Mesodermal cell (in vitro differentiated cells): ENCODE results near the gene ATG7.
"Not testable (repeated sequence)": the region's sequence is repeated elsewhere in the genome, so short reads cannot be mapped to it uniquely, and the experiment has no call there.

Experiments
- H3K27ac ChIP-seq: 2 replicates; pipeline ENCODE4 v1.7.0; 2013; ENCODE audit warnings: mild to moderate bottlenecking, low read depth, low read length, moderate library complexity; ENCODE audit not compliant: severe bottlenecking
- H3K36me3 ChIP-seq: 2 replicates; pipeline ENCODE4 v1.7.1; 2013; ENCODE audit warnings: mild to moderate bottlenecking, low read length, moderate library complexity; ENCODE audit not compliant: control insufficient read depth, insufficient read depth
- H3K4me1 ChIP-seq: one replicate; pipeline ENCODE4 v1.7.1; 2013; ENCODE audit warnings: mild to moderate bottlenecking, low read length; ENCODE audit not compliant: insufficient read depth, control insufficient read depth, poor library complexity, severe bottlenecking
- H3K4me3 ChIP-seq: 2 replicates; pipeline ENCODE4 v1.7.0; 2013; ENCODE audit warnings: low read length, control low read depth, mild to moderate bottlenecking; ENCODE audit not compliant: insufficient read depth, poor library complexity, severe bottlenecking; ENCODE audit errors: extremely low read depth
- H3K9me3 ChIP-seq: 2 replicates; pipeline ENCODE4 v1.7.1; 2013; ENCODE audit warnings: mild to moderate bottlenecking, low read length, moderate library complexity; ENCODE audit not compliant: control insufficient read depth
- WGBS, 2 experiments: methylation state at CpG; one replicate each; pipeline ENCODE4 v1.1.5; 2013; ENCODE audit warnings: missing lambda C conversion rate in 2 of 2; ENCODE audit not compliant: insufficient coverage in 2 of 2; 5-methylcytosine and 5-hydroxymethylcytosine counted together

The ATG7 gene

DNA sequence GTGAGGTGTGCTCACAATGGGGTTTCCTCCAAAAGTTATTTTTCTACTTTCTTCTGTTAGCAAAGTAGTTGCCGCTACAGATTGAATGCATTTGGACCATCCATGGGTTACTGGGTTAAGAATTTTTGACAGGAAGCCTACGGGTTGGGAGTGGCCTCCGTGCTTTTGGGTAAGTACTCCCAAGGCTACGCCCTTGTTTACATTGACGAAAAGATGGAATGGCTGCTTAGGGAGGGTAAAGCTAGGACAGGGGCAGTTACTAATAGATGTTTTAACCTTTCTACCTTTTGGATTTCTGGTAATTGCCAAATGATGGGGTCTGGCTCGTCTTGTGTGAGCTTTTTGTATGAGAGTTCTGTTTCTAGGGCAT, 20.4 kb upstream of the ATG7 start:
- peaks cover 9% of the 10 kb centered on the region for H3K9me3 ChIP-seq
- no peak overlapping the region for H3K4me3 ChIP-seq
- no peak overlapping the region for H3K27ac ChIP-seq
- H3K4me1 ChIP-seq, result peaks cover 17% of the 10 kb centered on the region
- no peaks in the 10 kb centered on the region for H3K36me3 ChIP-seq
- 90 to 96% methylated on average over 5 of the region's 6 CpGs for WGBS, 2 experiments

DNA sequence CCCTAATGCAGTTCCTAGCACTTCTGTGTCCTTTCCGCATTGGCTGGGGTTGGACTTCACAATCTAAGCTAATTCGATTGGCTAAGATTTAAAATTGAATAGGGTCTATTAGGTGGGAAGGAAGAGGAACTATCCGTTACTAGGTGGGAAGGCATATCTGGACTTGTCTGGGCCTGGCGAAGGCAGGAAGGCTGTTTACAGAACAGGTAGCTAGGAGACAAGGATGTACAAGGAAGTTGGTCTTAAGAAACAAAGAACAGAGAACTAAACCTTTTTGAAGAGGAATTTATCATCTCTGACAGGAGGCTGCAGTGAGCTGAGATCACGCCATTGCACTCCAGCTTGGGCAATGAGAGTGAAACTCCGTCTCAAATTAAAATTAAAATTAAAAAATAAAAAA, 17.3 kb upstream of the ATG7 start:
- Histone ChIP-seq H3K36me3 (no peaks in the 10 kb centered on the region), H3K27ac (no peak overlapping the region), H3K9me3 (peaks cover 9% of the 10 kb centered on the region), H3K4me1 (peaks cover 10% of the 10 kb centered on the region), H3K4me3 (no peak overlapping the region)
- WGBS, 2 experiments, result 87 to 100% methylated on average over 4 of the region's 6 CpGs

- WGBS, 2 experiments, result 71 to 76% methylated on average over 3 to 4 of the region's 5 CpGs
Observed at GRCh38 chr3:11255537-11255936, 16.7 kb upstream of the ATG7 start.

GRCh38 chr3:11258958-11259357, 13.2 kb upstream of the ATG7 start:
- no peaks in the 10 kb centered on the region for H3K36me3 ChIP-seq
- no peak overlapping the region for H3K4me3 ChIP-seq
- H3K4me1 ChIP-seq, result peaks cover 10% of the 10 kb centered on the region
- peaks cover 9% of the 10 kb centered on the region for H3K9me3 ChIP-seq
- H3K27ac ChIP-seq, result no peak overlapping the region
- 91 to 95% methylated on average over 10 to 11 of the region's 11 CpGs for WGBS, 2 experiments

More at GRCh38 chr3:11255537-11255936, 16.7 kb upstream of the ATG7 start:
- not testable (repeated sequence) for H3K9me3 ChIP-seq, H3K4me1 ChIP-seq, H3K36me3 ChIP-seq, H3K4me3 ChIP-seq, H3K27ac ChIP-seq

GRCh38 chr3:11260460-11260859, 11.7 kb upstream of the ATG7 start:
- WGBS, 2 experiments, result 75 to 88% methylated on average over 2 to 3 of the region's 3 CpGs

GRCh38 chr3:11269007-11269406, 3.2 kb upstream of the ATG7 start:
- Histone ChIP-seq H3K9me3 (no peaks in the 10 kb centered on the region), H3K4me1 (no peaks in the 10 kb centered on the region)
- 83 to 91% methylated on average over 9 of the region's 9 CpGs for WGBS, 2 experiments

More at GRCh38 chr3:11260460-11260859, 11.7 kb upstream of the ATG7 start:
- no peak overlapping the region for H3K27ac ChIP-seq
- H3K4me3 ChIP-seq, result no peak overlapping the region
- no peaks in the 10 kb centered on the region for H3K36me3 ChIP-seq
- peaks cover 6% of the 10 kb centered on the region for H3K4me1 ChIP-seq
- H3K9me3 ChIP-seq, result no peaks in the 10 kb centered on the region

DNA sequence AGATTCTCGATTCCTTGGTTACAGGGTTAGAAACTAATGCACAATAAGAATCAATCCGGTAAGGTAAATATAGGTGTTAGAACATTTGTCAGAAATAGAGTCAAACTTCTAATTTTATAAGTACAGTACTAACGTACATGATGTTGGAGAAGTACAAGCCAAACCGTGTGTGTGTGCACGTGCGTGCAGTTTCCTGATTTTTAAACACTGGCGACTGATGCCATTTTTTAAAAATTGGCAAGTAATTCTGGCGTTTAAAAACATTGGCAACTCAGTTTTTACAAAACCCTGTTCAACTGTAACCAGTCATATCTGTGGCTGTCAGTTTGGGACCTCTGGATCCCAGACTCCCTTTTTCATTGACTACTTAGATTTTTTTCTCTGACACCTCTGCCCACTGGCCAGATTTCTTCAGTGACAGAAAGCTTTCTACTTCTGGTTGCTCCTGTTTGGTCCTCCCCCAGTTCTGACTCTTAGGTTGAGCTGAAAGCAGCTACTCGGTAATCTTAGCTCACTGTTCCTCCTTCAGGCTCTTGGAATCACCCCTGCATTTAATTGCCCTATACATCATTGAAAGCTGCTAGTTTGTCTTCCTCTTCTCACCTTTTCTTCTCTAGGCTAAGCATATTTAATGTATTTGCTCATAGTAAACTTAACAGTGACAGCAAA, 843 bp downstream of the ATG7 start:
- Histone ChIP-seq H3K27ac (peak overlapping the region; percentile 82), H3K36me3 (peaks cover 14% of the 10 kb centered on the region), H3K4me3 (peak overlapping the region; percentile 83), H3K4me1 (no peaks in the 10 kb centered on the region), H3K9me3 (peaks cover 7% of the 10 kb centered on the region)
- WGBS, 2 experiments, result 27 to 43% methylated on average over 6 to 8 of the region's 9 CpGs

More at GRCh38 chr3:11269007-11269406, 3.2 kb upstream of the ATG7 start:
- H3K4me3 ChIP-seq, result no peak overlapping the region
- H3K36me3 ChIP-seq, result no peaks in the 10 kb centered on the region
- H3K27ac ChIP-seq, result no peak overlapping the region

DNA sequence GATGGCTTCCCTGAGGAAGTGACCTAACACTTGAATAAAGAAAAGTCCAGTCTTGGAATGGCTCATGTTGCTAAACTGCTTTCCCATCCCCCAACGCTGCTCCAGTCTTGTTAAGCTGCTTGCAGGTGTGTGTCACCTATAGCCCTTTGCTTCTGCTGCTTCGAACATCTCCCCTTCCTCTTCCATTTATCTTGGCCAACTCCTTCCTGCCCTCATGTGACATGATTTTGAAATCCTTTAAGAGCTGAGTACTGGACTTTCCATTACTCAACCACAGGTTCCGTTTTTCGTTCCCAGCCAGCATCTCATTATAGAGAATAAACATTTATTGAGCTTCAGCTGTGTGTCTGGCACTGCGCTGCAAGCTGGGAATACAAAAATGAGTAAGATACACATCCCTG, 1.7 kb downstream of the ATG7 start:
- WGBS, 2 experiments, result 93 to 100% methylated on average over 3 to 4 of the region's 5 CpGs
- H3K4me1 ChIP-seq, result peaks cover 5% of the 10 kb centered on the region

GRCh38 chr3:11274566-11275142, 2.5 kb downstream of the ATG7 start:
- no peak overlapping the region for H3K27ac ChIP-seq
- no peak overlapping the region for H3K4me3 ChIP-seq
- WGBS, 2 experiments, result 91 to 93% methylated on average over 2 to 3 of the region's 6 CpGs
- peaks cover 14% of the 10 kb centered on the region for H3K36me3 ChIP-seq
- peaks cover 7% of the 10 kb centered on the region for H3K9me3 ChIP-seq
- peaks cover 7% of the 10 kb centered on the region for H3K4me1 ChIP-seq

More for the DNA sequence above, 1.7 kb downstream of the ATG7 start:
- H3K27ac ChIP-seq, result no peak overlapping the region
- peaks cover 14% of the 10 kb centered on the region for H3K36me3 ChIP-seq
- no peak overlapping the region for H3K4me3 ChIP-seq
- H3K9me3 ChIP-seq, result peaks cover 7% of the 10 kb centered on the region

DNA sequence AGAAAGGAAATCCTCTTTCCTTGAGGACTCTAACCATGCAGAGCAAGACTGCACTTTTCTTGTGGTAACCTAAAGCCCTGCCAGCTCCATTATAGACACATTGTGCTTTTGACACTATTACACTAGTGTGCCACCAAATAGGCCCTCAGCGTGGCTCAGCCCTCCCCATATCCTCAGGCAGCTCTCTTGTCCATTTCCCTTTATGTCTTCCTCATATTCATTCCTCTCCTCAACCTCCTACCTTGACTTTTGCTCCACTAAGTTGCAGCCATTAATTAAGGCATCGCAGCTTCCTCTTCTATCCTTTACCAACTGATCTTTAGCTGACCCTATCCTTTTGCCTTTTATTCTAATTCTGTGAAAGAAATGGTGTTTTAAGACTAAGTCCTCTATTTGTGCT, 3.7 kb downstream of the ATG7 start:
- H3K9me3 ChIP-seq, result peaks cover 7% of the 10 kb centered on the region
- H3K27ac ChIP-seq, result no peak overlapping the region
- WGBS, 2 experiments, result 92% methylated on average over 1 of the region's 2 CpGs
- H3K4me3 ChIP-seq, result no peak overlapping the region
- H3K4me1 ChIP-seq, result peaks cover 7% of the 10 kb centered on the region
- H3K36me3 ChIP-seq, result peaks cover 15% of the 10 kb centered on the region

- Histone ChIP-seq H3K4me3 (no peak overlapping the region), H3K36me3 (peaks cover 19% of the 10 kb centered on the region), H3K9me3 (peaks cover 7% of the 10 kb centered on the region), H3K4me1 (peaks cover 7% of the 10 kb centered on the region), H3K27ac (no peak overlapping the region)
- 94 to 96% methylated on average over 2 of the region's 2 CpGs for WGBS, 2 experiments
Observed at GRCh38 chr3:11276901-11277300, 4.7 kb downstream of the ATG7 start.
